CD14-positive monocyte (primary cell): ENCODE data around the gene LAMTOR1. TPM values are rescaled to one million over a fixed set of nuclear protein-coding genes. Genes with fewer than 3 reads are reported as not detected.

ENCODE experiments used
- DNase-seq, 3 donors: peaks; one replicate each; pipeline ENCODE4 v3.0.0-alpha.2; 2011 to 2022
- H2AFZ ChIP-seq: 2 replicates; pipeline ENCODE4 v1.6.0; 2012; ENCODE audit warnings: mild to moderate bottlenecking, low read depth, low read length, inconsistent platforms; ENCODE audit not compliant: insufficient read depth, poor library complexity, severe bottlenecking
- H3K27ac ChIP-seq, 2 donors: 1 replicate in 1 of 2; 2 replicates in 1 of 2; pipeline ENCODE4 v1.5.1; 2012 to 2013; ENCODE audit warnings: low read length in 2 of 2, control low read depth in 1 of 2, inconsistent platforms in 1 of 2, low read depth in 1 of 2, mild to moderate bottlenecking in 1 of 2
- H3K27me3 ChIP-seq, 2 donors: one replicate each; pipeline versions ENCODE4 v1.6.0 to v1.6.1; 2011 to 2013; ENCODE audit warnings: low read length in 2 of 2; ENCODE audit not compliant: control insufficient read depth in 2 of 2, insufficient read depth in 2 of 2
- H3K36me3 ChIP-seq, 2 donors: replicated peaks in 1 of 2; 1 replicate in 1 of 2; 2 replicates in 1 of 2; pipeline versions ENCODE4 v1.5.1 to v1.6.1; 2012 to 2013; ENCODE audit warnings: low read length in 2 of 2, control low read depth in 1 of 2, inconsistent platforms in 1 of 2, mild to moderate bottlenecking in 1 of 2; ENCODE audit not compliant: insufficient read depth in 2 of 2, control insufficient read depth in 1 of 2
- H3K4me1 ChIP-seq, 2 donors: 1 replicate in 1 of 2; 2 replicates in 1 of 2; pipeline versions ENCODE4 v1.5.1 to v1.6.1; 2012 to 2013; ENCODE audit warnings: low read length in 2 of 2, control low read depth in 1 of 2, inconsistent platforms in 1 of 2, mild to moderate bottlenecking in 1 of 2, moderate library complexity in 1 of 2; ENCODE audit not compliant: insufficient read depth in 2 of 2, control insufficient read depth in 1 of 2
- H3K4me2 ChIP-seq: replicated peaks from 2 replicates; pipeline ENCODE3; 2012; ENCODE audit warnings: low read length, moderate library complexity, mild to moderate bottlenecking; ENCODE audit not compliant: poor library complexity, severe bottlenecking; ENCODE audit errors: extremely low read depth
- H3K4me3 ChIP-seq, 3 experiments: fragments of 200-600 bp in 1 of 3; sonication (generic) in 1 of 3; replicated peaks in 1 of 3; 1 replicate in 2 of 3; 2 replicates in 1 of 3; pipeline ENCODE4 v1.5.1; 2011 to 2013; ENCODE audit warnings: low read length in 3 of 3, mild to moderate bottlenecking in 3 of 3, control low read depth in 2 of 3, low read depth in 2 of 3, inconsistent platforms in 1 of 3, moderate library complexity in 1 of 3
- H3K79me2 ChIP-seq: 2 replicates; pipeline ENCODE4 v1.6.0; 2012; ENCODE audit warnings: mild to moderate bottlenecking, control low read depth, inconsistent platforms, low read length, moderate library complexity; ENCODE audit not compliant: insufficient read depth
- H3K9ac ChIP-seq: 2 replicates; pipeline ENCODE4 v1.6.0; 2017; ENCODE audit warnings: low read length, mild to moderate bottlenecking; ENCODE audit not compliant: insufficient read depth, poor library complexity, severe bottlenecking
- H3K9me3 ChIP-seq, 2 donors: replicated peaks in 1 of 2; 1 replicate in 1 of 2; 2 replicates in 1 of 2; pipeline versions ENCODE4 v1.5.1 to v1.6.1; 2012 to 2013; ENCODE audit warnings: low read length in 2 of 2, control low read depth in 1 of 2; ENCODE audit not compliant: control insufficient read depth in 1 of 2, insufficient read depth in 1 of 2
- H4K20me1 ChIP-seq: 2 replicates; pipeline ENCODE4 v1.6.0; 2012; ENCODE audit warnings: mild to moderate bottlenecking, low read length, control low read depth, moderate library complexity; ENCODE audit not compliant: insufficient read depth
- H3K27ac Mint-ChIP-seq, 7 donors: one replicate each; pipeline ENCODE4 v1.8.0; 2020; ENCODE audit warnings: mild to moderate bottlenecking in 7 of 7, mixed read lengths in 7 of 7, moderate library complexity in 6 of 7, inconsistent platforms in 2 of 7
- H3K27me3 Mint-ChIP-seq, 3 donors: one replicate each; pipeline ENCODE4 v1.8.0; 2021 to 2022; ENCODE audit warnings: low read depth in 3 of 3, mild to moderate bottlenecking in 3 of 3, mixed read lengths in 3 of 3, moderate library complexity in 3 of 3, inconsistent platforms in 1 of 3
- H3K36me3 Mint-ChIP-seq, 2 donors: one replicate each; pipeline ENCODE4 v1.8.0; 2020; ENCODE audit warnings: mixed read lengths in 2 of 2, inconsistent platforms in 1 of 2, mild to moderate bottlenecking in 1 of 2
- H3K4me1 Mint-ChIP-seq: one replicate; pipeline ENCODE4 v1.8.0; 2020; ENCODE audit warnings: mild to moderate bottlenecking, mixed read lengths
- H3K4me3 Mint-ChIP-seq, 2 donors: one replicate each; pipeline ENCODE4 v1.8.0; 2020; ENCODE audit warnings: mild to moderate bottlenecking in 2 of 2, mixed read lengths in 2 of 2, moderate library complexity in 1 of 2
- H3K9me3 Mint-ChIP-seq, 7 donors: one replicate each; pipeline ENCODE4 v1.8.0; 2020 to 2022; ENCODE audit warnings: mixed read lengths in 7 of 7, mild to moderate bottlenecking in 6 of 7, moderate library complexity in 6 of 7, inconsistent platforms in 2 of 7
- CTCF ChIP-seq: fragments of 200-600 bp; IDR thresholded peaks from one replicate; pipeline ENCODE4 v1.8.0; 2022; ENCODE audit warnings: antibody characterized with exemption, mild to moderate bottlenecking
- WGBS: methylation state at CpG from one replicate; pipeline ENCODE4 v1.1.5; 2013; ENCODE audit warnings: missing lambda C conversion rate; ENCODE audit not compliant: insufficient coverage; 5-methylcytosine and 5-hydroxymethylcytosine counted together
- intact Hi-C, 2 donors: fragments of 100-400 bp; cut with micrococcal nuclease; formaldehyde crosslinking; loops; one replicate each; pipeline versions ENCODE4 v1.15.0 to v1.15.1; 2023
- polyA plus RNA-seq, 3 donors: library from polyadenylated mRNA; depleted of rRNA in 1 of 3; unstranded in 2 of 3; stranded (reverse) in 1 of 3; fragments of 300-500 nt in 2 of 3; fragments of >200 nt in 1 of 3; fragmentation: Illumina TruSeq in 2 of 3; gene quantifications; 1 replicate in 2 of 3; 2 replicates in 1 of 3; pipeline ENCODE4 v1.2.3, GENCODE V29; 2012 to 2021

Gene LAMTOR1
- polyA plus RNA-seq, 3 donors = 224 to 292 (median 256) TPM

GRCh38 chr11:72127923-72128322 lies 24.8 kb upstream of the LAMTOR1 start:
- TF ChIP-seq CTCF = no peak
- H3K27ac Mint-ChIP-seq = no peak overlapping the region
- H3K9ac ChIP-seq = no peak overlapping the region

GRCh38 chr11:72125956-72126355 lies 22.9 kb upstream of the LAMTOR1 start:
- H3K79me2 ChIP-seq = no peaks in the 10 kb centered on the region
- Mint-ChIP-seq H3K27me3 (peaks cover 0 to 2% (median 0%) of the 10 kb centered on the region in 3 donors), H3K4me1 (peaks cover 41% of the 10 kb centered on the region), H3K9me3 (peaks cover 7 to 20% (median 13%) of the 10 kb centered on the region in 7 donors), H3K4me3 (no peak overlapping the region), H3K36me3 (peaks cover 12 to 15% of the 10 kb centered on the region in 2 donors), H3K27ac (no peak overlapping the region)
- no peak for TF ChIP-seq CTCF
- H3K4me3 ChIP-seq = no peak overlapping the region
- WGBS = no CpG with 5 or more reads among the region's 1 CpG
- no peaks in the 10 kb centered on the region for H3K36me3 ChIP-seq
- intact Hi-C loops = no loop called here
- no peaks in the 10 kb centered on the region for H3K27me3 ChIP-seq
- H2AFZ ChIP-seq = no peak overlapping the region
- peaks cover 24 to 30% of the 10 kb centered on the region in 2 donors for H3K4me1 ChIP-seq
- no peaks in the 10 kb centered on the region for H4K20me1 ChIP-seq
- H3K27ac ChIP-seq = no peak overlapping the region
- DNase-seq = no peak
- H3K4me2 ChIP-seq = no peak overlapping the region
- H3K9me3 ChIP-seq = peaks cover 5% of the 10 kb centered on the region in 2 donors
- H3K9ac ChIP-seq = no peak overlapping the region

More at GRCh38 chr11:72127923-72128322, 24.8 kb upstream of the LAMTOR1 start:
- Histone ChIP-seq H4K20me1 (no peaks in the 10 kb centered on the region), H3K79me2 (no peaks in the 10 kb centered on the region), H2AFZ (no peak overlapping the region), H3K4me3 (no peak overlapping the region), H3K9me3 (peaks cover 5% of the 10 kb centered on the region in 2 donors), H3K4me1 (peaks cover 44 to 49% of the 10 kb centered on the region in 2 donors), H3K27me3 (no peaks in the 10 kb centered on the region), H3K36me3 (no peaks in the 10 kb centered on the region), H3K4me2 (no peak overlapping the region), H3K27ac (no peak overlapping the region)
- H3K36me3 Mint-ChIP-seq = peaks cover 12 to 17% of the 10 kb centered on the region in 2 donors
- peaks cover 9 to 20% (median 13%) of the 10 kb centered on the region in 7 donors for H3K9me3 Mint-ChIP-seq
- H3K4me3 Mint-ChIP-seq = no peak overlapping the region
- DNase-seq = no peak
- peaks cover 60% of the 10 kb centered on the region for H3K4me1 Mint-ChIP-seq
- H3K27me3 Mint-ChIP-seq = peaks cover 0 to 2% (median 0%) of the 10 kb centered on the region in 3 donors
- intact Hi-C loops = no loop called here
- no CpG with 5 or more reads among the region's 2 CpGs for WGBS
